GM19238 (cell line): ENCODE results near the gene PTPRN2.
A peak's percentile ranks its signal among the peaks of the same experiment; 100 is the strongest.

Experiments
- DNase-seq: peaks from one replicate; pipeline ENCODE4 v3.0.0; 2011; ENCODE audit warnings: low spot score; ENCODE audit not compliant: insufficient read length

PTPRN2 gene

DNA sequence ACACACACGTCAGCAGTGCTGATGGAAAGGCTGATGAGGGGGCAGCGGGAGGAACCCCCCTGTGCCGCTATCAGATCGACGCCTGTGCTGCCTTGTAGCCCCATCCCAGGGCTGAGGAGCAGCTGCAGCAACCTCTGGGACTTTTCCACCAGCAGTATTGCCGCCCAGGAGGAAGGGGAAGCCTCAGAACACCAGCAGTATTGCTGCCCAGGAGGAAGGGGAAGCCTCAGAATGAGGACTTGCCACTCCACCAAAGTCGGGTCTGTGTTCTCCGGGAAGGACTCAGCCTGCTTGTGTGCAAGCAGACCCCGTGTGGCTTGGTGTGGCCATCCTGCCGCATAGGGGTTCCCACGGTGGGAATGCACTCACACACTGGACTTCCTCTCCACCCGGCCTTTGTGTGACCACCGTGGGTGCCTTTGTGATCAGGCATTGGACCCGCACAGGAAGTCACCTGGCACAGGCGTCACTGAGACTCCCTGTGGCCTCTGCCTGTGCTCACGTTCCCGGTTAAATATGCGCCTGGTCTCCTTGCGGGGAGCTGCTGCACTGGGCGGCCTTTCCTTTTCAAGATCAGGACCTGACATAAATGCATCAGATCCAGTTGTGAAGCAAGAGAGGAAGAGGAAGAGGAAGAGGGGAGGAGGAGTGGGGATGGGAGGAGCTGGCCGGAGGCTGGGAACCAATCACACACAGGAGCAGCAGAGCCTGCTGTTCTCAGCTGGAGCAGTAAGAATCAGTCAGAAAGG, 1002.3 kb downstream of the PTPRN2 start:
- no peak for DNase-seq

DNA sequence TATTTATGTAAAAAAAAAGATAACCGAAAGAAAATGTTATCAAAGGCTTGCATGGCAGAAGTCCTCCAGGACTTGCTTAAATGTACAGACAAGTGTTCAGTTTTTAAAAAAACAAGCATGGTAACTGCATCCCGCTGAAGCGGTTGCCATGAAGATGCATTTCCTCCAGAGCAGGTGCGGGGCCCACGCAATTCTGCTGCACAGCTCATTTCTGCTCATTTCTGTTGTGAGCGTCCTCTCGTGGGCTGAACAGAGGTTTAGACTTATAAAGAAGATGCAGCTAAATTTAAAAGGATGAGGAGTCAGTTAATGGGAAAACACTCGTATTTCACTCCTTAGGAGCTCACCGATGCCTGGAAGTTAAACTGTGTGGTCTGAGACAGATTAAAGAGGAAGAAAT, 1003.2 kb downstream of the PTPRN2 start:
- DNase-seq, result no peak

DNA sequence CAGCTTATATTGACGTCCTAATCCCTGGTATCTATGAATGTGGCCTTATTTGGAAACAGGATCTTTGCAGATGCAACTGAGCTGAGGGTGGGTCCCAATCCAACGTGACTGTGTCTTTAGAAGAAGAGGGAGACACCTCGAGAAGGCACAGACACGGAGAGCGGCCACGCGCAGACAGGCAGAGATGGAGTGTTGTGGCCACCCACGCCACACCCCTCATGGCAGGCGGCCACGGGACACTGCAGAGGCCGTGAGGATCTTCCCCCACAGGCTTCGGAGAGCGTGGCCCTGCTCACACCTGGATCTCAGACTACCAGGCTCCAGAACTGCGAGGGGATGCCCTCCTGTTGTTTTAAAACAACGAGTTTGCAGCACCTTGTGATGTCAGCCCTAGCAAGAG, 1005.9 kb downstream of the PTPRN2 start:
- no peak for DNase-seq

DNA sequence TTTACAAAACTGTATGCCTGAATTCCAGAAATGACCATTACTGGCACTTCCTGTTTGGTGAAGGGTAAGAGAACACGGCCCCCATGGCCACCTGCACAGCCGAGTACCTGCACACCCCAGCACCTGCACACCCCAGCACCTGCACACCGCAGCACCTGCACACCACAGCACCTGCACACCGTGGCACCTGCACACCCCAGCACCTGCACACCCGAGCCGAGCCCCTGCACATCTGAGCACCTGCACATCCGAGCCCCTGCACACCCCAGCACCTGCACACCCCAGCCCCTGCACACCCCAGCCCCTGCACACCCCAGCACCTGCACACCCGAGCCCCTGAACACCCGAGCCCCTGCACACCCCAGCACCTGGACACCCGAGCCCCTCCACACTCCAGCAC, 1007.3 kb downstream of the PTPRN2 start:
- no peak for DNase-seq

DNA sequence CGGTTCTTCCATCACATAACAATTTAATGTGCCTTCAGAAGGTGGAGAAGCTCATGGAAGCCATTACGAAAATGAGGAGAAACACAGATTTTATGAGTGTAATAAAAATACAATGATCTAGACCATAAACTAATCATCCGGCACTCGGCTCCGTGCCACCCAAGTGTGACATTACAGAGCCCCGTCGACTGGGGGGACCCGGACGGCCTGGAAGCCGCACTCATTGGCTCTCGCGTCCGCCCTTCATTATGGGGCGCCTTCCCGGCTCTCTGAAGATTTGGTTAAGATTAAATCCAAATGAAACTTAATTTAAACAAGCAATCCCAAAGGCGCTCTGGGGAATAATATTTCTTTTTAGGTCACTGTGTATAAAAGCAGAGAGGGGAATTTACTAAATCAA, 1008.2 kb downstream of the PTPRN2 start:
- DNase-seq, result no peak

DNA sequence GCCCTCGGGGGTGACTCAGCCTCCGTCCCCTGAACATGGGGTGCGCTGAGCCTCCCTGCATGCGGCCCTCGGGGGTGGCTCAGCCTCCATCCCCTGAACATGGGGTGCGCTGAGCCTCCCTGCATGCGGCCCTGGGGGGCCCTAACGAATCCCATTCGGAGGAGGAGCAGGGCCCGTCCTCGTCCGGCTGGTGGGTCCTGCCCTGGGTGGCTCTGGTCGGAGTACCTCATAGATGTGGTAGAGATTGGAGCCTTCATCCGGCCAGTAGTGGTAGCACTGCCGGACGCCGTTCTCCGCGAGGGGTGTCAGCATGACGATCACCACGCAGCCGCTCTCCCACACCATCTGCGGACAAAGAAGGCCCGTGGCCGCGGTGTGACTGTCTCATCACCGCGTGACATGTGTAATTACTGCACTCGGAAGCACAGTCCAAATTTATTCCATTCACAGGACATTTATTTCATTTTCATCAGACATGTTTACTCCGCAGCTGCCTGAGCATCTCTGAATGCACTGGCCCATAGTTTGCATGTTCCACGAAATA, 1009.8 kb downstream of the PTPRN2 start:
- no peak for DNase-seq

DNA sequence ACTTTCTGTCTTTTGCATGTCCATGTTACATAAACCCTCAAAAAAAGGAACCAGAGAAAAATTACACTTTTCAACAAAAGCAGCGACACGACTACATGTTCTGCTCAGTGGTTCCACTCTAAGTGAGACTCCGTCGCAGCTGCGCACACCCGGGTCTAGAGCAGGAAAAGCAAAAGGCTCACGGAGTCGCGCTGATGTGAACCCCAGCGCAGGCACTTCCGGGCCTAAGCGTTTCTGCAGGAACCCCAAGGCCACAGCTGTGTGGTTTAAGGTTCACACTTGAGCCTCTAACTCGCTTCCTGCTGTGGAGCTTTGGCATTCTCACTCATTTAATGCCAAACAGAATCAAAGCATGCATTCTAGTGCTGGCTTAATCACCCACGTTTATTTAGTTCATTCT, 1010.6 kb downstream of the PTPRN2 start:
- DNase-seq, result no peak

DNA sequence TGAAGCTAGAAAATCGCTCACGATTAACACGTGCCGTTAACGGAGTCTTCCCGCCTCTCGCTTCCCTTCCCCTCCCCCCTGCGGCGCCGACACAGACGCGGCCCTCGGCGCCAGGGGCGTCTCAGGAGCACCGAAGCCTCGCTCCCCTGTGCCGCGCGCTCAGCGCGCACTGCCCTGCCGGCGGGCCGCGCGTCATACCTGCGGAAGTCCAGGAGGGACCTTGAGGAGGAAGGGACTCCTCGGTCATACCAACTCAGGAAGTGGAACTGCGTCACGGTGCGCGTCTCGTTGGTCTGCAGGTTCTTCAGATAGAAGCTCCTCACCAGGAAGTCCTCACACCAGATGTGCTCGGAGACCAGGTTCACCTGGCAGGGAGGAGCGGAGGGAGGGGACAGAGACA, 1011.2 kb downstream of the PTPRN2 start:
- DNase-seq, result no peak

DNA sequence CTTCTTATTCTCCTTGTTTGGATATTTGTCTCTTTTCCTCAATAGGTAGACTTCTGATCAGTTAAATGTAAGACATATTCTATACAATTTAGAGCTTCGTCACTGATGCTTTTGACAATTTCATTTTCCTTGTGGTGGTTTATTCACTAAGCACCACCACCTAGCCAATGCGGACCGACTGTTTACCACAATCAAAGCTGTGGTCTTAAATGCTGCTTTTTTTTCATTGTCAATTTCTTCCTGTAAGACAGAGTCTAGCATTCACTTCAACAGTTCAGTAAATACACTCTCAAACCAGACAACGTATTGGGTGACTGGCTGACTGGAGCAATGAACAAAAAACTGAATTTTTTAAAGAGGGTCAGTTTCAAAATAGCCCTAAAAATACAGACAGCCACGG, 1011.8 kb downstream of the PTPRN2 start:
- no peak for DNase-seq

DNA sequence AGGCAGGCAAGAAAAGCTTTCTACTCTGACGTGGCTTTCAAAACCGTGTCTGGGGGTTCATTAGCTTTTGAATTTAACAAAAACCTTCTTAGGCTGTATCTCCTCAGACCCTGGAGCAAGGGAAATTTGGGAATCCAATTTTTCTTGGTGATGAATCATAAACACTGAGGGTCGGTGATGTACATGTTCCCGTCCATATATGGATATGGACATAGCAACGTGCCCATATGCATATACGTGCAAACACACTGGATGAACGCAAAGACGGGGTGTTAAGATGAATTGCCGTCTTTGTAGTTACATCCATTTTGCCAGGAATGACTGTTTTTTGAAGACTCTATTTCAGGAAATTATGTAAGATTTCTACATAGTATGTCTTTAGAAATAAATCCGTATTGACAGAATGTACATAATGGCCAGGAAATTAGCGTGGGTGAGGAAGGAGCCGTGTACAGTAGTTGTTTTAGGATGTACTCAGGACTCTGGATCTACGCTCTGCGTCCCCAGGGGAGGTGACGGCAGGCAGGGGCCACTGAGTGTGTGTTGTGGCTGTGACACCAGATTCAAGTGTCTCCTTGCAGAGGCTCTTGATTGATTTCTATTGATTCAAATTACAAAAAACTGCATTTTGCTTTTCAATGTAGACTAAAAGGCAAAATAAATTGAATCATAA, 1012.6 kb downstream of the PTPRN2 start:
- no peak for DNase-seq

DNA sequence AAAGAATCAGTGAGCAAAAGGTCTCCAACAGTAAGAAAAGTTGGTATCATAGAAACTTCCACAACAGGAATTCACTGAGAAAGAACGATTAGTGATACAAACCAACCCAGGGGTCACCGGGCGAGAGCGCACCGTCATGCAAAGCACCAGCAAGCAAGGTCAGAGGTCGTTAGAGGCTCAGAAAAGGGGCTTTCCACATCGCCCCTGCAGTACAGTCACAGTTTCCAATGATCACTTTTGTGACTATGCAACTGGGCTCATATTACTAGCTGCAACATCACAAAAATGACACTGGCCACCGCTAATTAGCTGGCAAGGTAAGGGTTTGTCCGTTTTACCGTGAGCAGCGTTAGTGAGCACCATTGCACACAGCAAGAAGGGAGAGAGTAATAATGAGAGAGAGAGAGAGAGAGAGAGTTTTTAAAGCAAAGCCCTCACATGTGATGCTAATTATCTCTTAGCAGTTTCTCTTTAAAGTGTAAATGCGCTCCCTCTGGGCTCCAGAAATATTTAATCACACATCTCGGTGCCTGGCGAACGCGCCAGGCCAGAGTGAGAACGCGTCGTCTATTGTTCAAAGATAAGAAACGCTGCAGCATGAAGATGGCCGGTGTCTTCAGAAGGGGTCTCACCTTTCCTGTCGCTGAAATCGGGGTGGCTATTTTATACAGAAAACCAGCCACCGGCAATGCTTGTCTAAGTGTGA, 1013.4 kb downstream of the PTPRN2 start:
- no peak for DNase-seq

DNA sequence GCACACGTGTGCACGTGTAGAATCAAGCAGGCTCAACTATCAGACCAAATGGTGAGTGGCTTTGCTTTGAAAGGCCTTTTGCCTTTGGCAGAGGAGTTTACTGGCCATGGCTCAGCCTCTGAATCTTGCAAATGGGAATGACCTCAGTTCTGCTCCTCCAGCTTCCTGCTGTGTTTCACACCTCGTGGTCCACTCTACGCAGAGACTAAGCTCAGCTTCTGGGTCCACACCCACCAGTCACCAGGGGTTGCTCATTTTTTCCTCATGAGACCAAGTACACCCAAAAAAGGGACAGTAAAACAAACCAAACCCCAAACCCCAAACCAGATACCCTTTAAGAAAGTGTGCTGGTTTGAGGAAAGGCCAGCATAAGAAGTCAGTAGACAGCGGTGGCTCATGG, 1014.4 kb downstream of the PTPRN2 start:
- DNase-seq, result no peak

DNA sequence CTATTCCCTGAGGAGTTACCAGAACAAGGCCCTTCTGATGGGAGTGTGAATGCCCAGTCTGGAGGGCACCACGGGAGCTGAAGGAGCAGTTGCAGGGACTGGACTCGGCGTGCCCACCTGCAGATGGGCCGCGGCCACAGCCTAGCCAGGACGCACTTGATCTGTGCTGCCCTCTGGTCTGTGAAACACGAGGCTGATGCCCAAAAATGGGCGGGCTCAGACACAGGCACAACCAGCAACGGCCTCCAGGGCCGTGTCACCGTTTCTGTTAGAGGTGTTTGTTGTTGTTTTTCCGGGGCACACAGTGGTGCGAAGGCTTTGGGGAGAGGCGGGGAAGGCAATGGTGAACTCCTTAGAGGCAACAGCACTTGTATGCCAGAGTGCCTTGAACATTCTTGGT, 1015.0 kb downstream of the PTPRN2 start:
- no peak for DNase-seq

DNA sequence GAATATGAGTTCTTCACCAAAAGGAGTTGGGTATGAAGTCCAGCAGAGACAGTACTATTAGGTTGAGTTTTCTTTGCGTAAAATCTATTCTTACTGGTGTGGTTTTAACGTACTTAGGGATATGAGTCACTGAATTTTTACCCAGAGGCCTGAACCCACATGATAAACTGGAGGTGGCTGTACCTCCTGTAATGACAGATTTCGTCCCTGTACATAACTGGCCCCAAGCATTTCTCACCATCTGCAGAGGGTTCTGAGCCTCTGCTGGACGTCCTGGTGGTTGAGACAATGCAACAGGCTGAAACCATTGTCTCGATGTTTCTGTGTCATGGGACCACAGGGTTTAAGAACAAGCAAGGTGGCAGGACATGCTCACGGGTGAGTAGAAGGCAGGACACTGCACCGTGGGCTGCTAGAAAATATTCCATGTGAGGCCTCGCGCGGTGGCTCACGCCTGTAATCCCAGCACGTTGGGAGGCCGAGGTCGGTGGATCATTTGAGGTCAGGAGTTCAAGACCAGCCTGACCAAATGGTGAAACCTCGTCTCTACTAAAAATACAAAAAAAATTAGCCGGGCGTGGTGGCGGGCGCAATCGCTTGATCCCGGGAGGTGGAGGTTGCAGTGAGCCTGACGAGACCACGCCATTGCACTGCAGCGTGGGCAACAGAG, 1017.0 kb downstream of the PTPRN2 start:
- DNase-seq, result no peak

DNA sequence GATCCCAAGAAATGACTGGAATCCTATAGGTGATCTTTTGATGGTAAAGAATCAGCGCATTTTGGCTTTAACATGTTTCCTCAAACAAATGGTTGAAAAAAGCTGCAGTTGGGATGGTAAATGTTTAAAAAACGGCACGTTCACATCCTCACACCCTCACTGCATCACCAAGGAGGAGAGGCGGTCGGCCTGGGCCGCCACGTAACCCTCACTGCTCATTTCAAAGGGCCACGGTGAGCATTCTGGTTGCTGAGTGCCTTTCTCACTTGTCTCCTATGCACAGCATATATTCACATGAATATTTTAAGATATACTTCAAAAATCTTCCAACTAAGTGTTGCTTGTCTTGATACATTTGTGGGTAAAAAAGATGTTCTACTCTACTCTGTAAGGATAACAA, 1017.7 kb downstream of the PTPRN2 start:
- no peak for DNase-seq

DNA sequence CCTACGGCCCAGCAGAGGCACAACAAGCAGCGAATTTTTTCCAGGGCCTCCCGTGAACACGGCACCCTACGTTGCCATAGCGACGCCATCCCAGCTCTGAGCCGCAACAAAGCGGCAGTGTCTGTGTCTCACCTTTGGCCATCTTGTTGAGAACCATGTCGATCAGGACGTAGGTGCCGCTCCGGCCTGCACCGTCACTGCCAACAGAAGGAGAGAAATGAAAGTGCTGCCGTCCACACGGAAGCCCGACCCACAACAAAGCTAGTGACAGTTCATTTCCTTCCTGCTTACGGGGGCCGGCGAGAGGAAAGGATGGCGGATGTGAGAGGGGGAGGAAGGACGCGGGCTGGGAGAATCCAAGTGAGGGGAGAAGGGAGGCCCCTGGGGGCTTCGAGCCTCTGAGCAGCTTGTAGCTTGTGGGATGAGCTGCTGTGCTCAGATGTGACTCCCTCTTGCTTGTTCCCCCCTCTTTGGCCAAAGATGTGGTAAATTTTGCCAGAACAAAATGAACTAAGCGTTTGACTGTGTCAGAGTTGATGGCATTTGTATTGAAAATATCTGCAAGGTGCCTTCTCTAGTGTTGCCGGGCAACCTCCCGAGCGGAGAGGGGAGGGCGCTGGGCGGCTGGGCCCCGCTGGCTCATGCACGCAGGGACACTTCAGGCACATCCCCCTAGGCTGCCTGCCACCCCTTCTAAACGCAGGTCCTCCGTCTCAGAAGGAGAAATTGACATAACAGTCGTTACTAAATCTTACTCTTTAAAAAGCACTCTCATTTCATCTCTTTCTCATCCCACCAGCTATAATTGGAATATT, 1018.6 kb downstream of the PTPRN2 start:
- peak; percentile 50 for DNase-seq

DNA sequence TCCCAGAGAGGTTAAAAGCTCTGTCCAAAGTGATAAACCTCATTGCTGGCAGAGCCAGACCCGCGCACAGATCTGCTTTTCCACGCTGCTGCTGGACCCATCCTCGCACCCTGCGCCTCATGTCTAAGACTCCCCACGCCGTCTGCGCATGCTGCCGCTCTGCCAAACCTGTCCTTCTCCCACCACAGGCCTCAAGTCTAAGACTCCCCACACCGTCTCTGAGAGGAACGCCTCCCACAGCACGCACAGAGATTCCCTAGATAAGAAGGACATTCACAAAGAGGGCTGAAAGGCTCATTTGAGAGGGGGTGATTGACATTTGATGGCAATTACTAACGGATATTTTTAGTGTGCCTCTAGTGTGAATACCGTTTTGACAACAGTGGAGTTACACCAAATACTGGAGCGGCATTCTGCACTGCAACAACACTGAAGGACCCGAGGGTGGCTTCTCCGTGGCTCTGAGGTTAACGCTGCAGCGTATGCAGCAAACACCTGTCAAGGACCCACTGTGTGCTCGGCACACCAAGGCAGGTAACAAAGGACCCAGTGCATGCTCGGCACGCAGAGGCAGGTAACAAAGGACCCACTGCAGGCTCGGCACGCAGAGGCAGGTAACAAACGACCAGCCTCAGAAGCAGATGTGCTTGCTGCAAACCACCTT, 1019.4 kb downstream of the PTPRN2 start:
- DNase-seq, result no peak

DNA sequence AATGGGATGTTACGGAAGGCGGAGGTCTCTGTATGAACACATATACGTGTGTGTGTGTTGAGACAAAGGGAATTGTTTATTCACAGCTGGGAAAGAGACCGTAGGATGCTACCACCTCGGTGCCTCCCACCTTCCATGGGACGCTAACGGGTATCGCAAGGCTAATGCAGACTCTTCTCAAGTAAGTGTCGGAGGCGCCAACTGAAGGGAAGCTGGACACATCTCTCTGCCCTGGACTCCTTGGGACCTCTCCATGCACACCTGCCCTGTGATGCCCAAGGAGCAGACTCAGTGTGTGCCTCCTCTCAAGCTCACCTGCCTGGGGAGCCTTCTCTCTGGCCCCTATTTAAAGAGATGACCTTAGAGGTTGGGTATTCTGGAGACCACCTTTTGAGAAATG, 1020.0 kb downstream of the PTPRN2 start:
- DNase-seq, result no peak

DNA sequence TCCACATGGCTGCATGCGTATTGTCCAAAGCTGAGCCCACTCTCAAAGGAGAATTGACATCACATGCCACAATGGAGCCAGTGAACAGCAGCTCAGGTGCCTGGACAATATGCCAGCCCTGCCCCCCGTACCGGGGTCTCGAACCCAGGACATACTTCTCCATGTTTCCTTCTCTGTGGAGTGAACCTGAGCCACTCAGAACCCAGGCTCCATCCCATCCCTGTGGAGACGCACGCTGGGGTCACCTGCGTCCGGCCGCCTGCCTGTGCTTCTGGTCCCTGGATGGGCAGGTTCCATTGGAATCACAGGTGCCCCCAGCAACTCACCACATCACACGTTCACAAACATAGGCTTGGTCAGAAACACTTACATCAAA, 1021.0 kb downstream of the PTPRN2 start:
- DNase-seq, result no peak

DNA sequence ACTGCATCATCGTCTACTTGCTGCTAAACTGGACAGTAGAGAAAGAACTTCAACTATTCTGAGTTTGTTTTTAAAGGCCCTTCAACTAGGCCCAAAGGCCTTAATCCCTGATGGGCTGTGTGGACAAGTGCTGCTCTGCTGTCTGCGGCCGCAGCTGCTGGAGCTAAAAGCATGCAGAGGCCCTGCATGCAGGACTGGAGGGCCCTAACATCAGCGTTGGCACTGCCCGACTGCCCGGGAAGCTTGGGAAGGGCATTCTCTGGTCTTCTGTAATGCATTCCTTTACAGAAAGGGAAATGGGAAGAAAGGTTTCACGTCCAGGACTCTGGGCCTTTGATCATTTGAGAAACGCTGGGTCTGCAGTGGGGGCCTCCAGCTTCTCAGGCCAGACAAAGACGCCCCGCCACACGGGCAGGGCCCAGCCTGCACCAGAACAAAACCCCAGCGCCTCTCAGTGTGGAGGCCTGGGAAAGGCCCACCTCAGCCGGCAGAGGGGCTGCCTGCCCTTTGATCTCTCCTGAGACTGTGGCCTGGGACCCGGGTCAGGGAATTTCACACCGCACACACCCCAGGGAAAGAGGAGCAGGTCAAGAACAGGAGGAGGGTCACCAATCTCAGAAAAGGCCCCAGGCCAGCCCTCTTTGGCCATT, 1021.5 kb downstream of the PTPRN2 start:
- no peak for DNase-seq
